ENCODE results near the gene BHLHE40.

GRCh38 chr3:5004319-5005152 lies 25.3 kb downstream of the BHLHE40 start:
- no peak for TF ChIP-seq CTCF (IDR thresholded peaks at IDR 0.05 in 2 of 3, conservative IDR thresholded peaks at IDR 0.05 in 1 of 3; ENCODE audit: control insufficient read depth in 2 of 3, extremely low read depth in 1 of 3, insufficient read depth in 1 of 3, low read depth in 3 of 3, low read length in 3 of 3)
- no peak for TF ChIP-seq GABPA (IDR thresholded peaks at IDR 0.05; ENCODE audit: low read depth)
- no peak for TF ChIP-seq POLR2A (IDR thresholded peaks at IDR 0.05; ENCODE audit: low read depth, low read length)
- TF ChIP-seq DPF2 (IDR thresholded peaks at IDR 0.05), result no peak
- TF ChIP-seq ELK1 (IDR thresholded peaks at IDR 0.05; ENCODE audit: low read depth, low read length), result no peak
- no peak for TF ChIP-seq STAT3 (IDR thresholded peaks at IDR 0.05; ENCODE audit: low read depth, low read length)
- no peak for TF ChIP-seq REST (IDR thresholded peaks at IDR 0.05; ENCODE audit: low read depth, low read length)
- TF ChIP-seq PAX5 (IDR thresholded peaks at IDR 0.05; ENCODE audit: borderline replicate concordance, low read depth, low read length), result no peak
- no peak for TF ChIP-seq MTA2 (IDR thresholded peaks at IDR 0.05; ENCODE audit: low read depth)
- no peak for TF ChIP-seq BHLHE40 (IDR thresholded peaks at IDR 0.05; ENCODE audit: borderline replicate concordance in 1 of 2, low read depth in 2 of 2, low read length in 1 of 2)

All from GM12878 (cell line).